ENCODE data around the gene KNDC1.

DNA sequence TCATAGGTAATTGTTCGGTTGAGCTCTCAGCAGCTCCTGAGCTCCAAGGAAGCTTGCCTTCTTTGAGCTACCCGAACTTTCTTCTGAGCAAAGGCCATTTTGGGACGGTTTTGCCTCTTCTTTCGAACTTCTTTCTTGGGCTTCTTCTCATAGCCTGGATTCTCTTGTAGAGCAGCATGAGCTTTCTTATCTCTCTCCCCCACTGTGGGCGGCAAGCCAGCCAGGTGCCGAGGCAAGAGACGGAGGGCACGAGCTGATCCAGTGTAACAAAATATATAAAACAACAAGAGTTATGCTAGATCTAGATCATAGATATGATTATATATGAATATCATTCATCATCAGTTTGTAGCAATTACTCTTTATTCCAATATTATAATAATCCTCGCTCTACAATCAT is 16.5 kb upstream of the KNDC1 start:
- no peak for TF ChIP-seq GATA3 (IDR thresholded peaks at IDR 0.05; ENCODE audit: low read depth, low read length)
- no peak for TF ChIP-seq GATA2 (IDR thresholded peaks at IDR 0.05; ENCODE audit: low read depth, low read length)

All from SH-SY5Y (cell line).